ENCODE measurements around the gene TOR2A.

TOR2A gene

DNA sequence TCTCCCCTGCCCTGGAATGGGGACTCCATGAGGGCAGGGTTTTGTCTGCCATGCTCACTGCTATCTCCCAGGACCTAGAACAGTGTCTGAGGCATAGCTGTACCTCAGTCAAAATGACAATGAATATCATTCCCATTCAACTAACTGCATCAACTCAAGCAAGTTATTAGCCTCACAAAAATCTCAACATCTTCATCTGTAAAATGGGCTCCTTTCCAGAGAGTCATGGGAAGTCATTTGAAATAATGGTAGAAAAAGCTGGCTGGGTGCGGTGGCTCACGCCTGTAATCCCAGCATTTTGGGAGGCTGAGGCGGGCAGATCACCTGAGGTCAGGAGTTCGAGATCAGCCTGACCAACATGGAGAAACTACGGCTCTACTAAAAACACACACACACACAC is 34.0 kb upstream of the TOR2A start:
- Histone ChIP-seq H3K23ac (ENCODE audit: low read depth, low read length, poor library complexity) (no peak overlapping the region), H2BK15ac (ENCODE audit: low read length) (no peak overlapping the region), H3K4me1 (ENCODE audit: control insufficient read depth in 2 of 2, insufficient read depth in 1 of 2, low read depth in 1 of 2, low read length in 2 of 2) (peaks cover 18 to 23% of the 10 kb centered on the region in 2 donors), H2BK120ac (ENCODE audit: low read depth, low read length) (no peak overlapping the region), H3K27ac (replicated peaks; ENCODE audit: low read length) (no peak overlapping the region), H2AFZ (ENCODE audit: low read length) (no peak overlapping the region), H3K4ac (ENCODE audit: low read length) (no peak overlapping the region), H2BK12ac (ENCODE audit: low read length) (no peak overlapping the region), H3K4me3 (ENCODE audit: low read length in 2 of 2) (no peak overlapping the region), H3K27me3 (ENCODE audit: control insufficient read depth in 3 of 3, insufficient read depth in 3 of 3, low read depth in 1 of 3, low read length in 3 of 3) (peaks cover 0 to 8% (median 0%) of the 10 kb centered on the region in 3 experiments), H2AK5ac (ENCODE audit: low read depth, low read length) (no peak overlapping the region), H4K91ac (ENCODE audit: low read depth, low read length, poor library complexity) (no peak overlapping the region), H3K9me3 (replicated peaks in 1 of 2; ENCODE audit: control insufficient read depth in 2 of 2, insufficient read depth in 1 of 2, low read depth in 1 of 2, low read length in 2 of 2) (no peaks in the 10 kb centered on the region), H3K4me2 (ENCODE audit: insufficient read depth, low read length, poor library complexity, severe bottlenecking) (no peak overlapping the region), H3K18ac (ENCODE audit: low read length) (no peak overlapping the region), H3K79me1 (ENCODE audit: low read depth, low read length) (no peaks in the 10 kb centered on the region), H2BK5ac (ENCODE audit: low read length) (no peak overlapping the region), H3K36me3 (replicated peaks in 1 of 2; ENCODE audit: control insufficient read depth in 2 of 2, insufficient read depth in 2 of 2, low read length in 2 of 2) (no peaks in the 10 kb centered on the region), H4K8ac (ENCODE audit: low read depth, low read length) (no peak overlapping the region), H3K14ac (ENCODE audit: low read length) (no peak overlapping the region), H3K9ac (ENCODE audit: low read depth, low read length, poor library complexity) (no peak overlapping the region)
- no peak for DNase-seq (ENCODE audit: low spot score)
- no CpG with 5 or more reads among the region's 5 CpGs for WGBS, 2 donors (ENCODE audit: extremely low coverage in 2 of 2, insufficient read length in 2 of 2, insufficient replicate concordance in 1 of 2)

DNA sequence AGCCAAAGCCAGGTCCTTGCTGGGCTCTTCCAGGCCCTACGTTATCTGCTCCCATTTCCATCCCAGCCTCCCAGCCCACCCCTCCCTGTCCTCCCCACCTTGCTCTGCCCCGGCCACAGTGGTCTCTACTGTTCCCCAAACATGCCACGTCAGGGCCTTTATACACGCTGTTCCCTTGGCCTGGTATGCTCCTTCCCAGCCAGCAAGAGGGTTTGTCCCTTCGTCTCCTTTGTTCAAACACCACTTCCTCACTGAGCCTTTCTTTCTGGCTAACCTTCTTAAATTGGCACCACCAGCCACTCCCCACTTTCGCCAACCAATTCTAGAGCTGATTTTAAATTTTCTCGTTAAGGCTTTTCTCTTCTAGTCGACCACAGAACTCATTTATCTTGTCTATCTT is 33.6 kb upstream of the TOR2A start:
- no peak overlapping the region for H3K4ac ChIP-seq (ENCODE audit: low read length)
- H3K9me3 ChIP-seq (replicated peaks in 1 of 2; ENCODE audit: control insufficient read depth in 2 of 2, insufficient read depth in 1 of 2, low read depth in 1 of 2, low read length in 2 of 2), result no peaks in the 10 kb centered on the region
- no peak overlapping the region for H2BK12ac ChIP-seq (ENCODE audit: low read length)
- no peak overlapping the region for H2BK5ac ChIP-seq (ENCODE audit: low read length)
- H3K27me3 ChIP-seq (ENCODE audit: control insufficient read depth in 3 of 3, insufficient read depth in 3 of 3, low read depth in 1 of 3, low read length in 3 of 3), result peaks cover 0 to 8% (median 0%) of the 10 kb centered on the region in 3 experiments
- H2BK120ac ChIP-seq (ENCODE audit: low read depth, low read length), result no peak overlapping the region
- H2BK15ac ChIP-seq (ENCODE audit: low read length), result no peak overlapping the region
- peak overlapping the region; percentile 74 for H2AFZ ChIP-seq (ENCODE audit: low read length)
- H3K36me3 ChIP-seq (replicated peaks in 1 of 2; ENCODE audit: control insufficient read depth in 2 of 2, insufficient read depth in 2 of 2, low read length in 2 of 2), result no peaks in the 10 kb centered on the region
- H4K91ac ChIP-seq (ENCODE audit: low read depth, low read length, poor library complexity), result no peak overlapping the region
- H3K4me1 ChIP-seq (ENCODE audit: control insufficient read depth in 2 of 2, insufficient read depth in 1 of 2, low read depth in 1 of 2, low read length in 2 of 2), result peaks cover 20 to 23% of the 10 kb centered on the region in 2 donors
- no peak overlapping the region for H3K14ac ChIP-seq (ENCODE audit: low read length)
- H3K4me3 ChIP-seq (ENCODE audit: low read length in 2 of 2), result no peak overlapping the region
- no CpG with 5 or more reads among the region's 8 CpGs for WGBS, 2 donors (ENCODE audit: extremely low coverage in 2 of 2, insufficient read length in 2 of 2, insufficient replicate concordance in 1 of 2)
- H3K79me1 ChIP-seq (ENCODE audit: low read depth, low read length), result no peaks in the 10 kb centered on the region
- H3K23ac ChIP-seq (ENCODE audit: low read depth, low read length, poor library complexity), result no peak overlapping the region
- DNase-seq (ENCODE audit: low spot score), result no peak
- no peak overlapping the region for H3K18ac ChIP-seq (ENCODE audit: low read length)
- no peak overlapping the region for H4K8ac ChIP-seq (ENCODE audit: low read depth, low read length)
- no peak overlapping the region for H3K9ac ChIP-seq (ENCODE audit: low read depth, low read length, poor library complexity)
- no peak overlapping the region for H3K27ac ChIP-seq (replicated peaks; ENCODE audit: low read length)
- no peak overlapping the region for H2AK5ac ChIP-seq (ENCODE audit: low read depth, low read length)
- no peak overlapping the region for H3K4me2 ChIP-seq (ENCODE audit: insufficient read depth, low read length, poor library complexity, severe bottlenecking)

DNA sequence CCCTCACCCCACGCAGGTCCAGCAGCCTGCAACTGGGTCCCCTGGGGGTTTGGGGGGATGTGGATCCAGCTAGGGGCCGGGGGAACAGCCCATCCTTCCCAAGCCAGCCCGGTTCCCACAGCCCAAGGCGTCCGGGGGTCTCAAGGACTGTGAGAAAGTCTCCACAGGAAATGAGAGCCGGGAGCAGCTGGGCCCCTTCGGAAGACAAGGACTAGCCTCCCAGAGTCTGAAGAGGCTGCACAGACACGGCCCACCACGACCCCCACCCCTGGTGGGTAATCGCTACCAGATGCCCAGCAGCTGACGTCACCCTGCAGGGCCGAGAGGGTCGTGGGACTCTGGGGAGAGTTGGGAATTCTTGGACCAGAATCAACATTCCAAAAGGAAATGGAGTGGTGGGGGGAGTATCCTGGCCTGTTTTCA is 32.8 kb upstream of the TOR2A start:
- no peak overlapping the region for H4K8ac ChIP-seq (ENCODE audit: low read depth, low read length)
- no peak overlapping the region for H2AK5ac ChIP-seq (ENCODE audit: low read depth, low read length)
- H3K14ac ChIP-seq (ENCODE audit: low read length), result no peak overlapping the region
- H2BK120ac ChIP-seq (ENCODE audit: low read depth, low read length), result no peak overlapping the region
- no peak overlapping the region for H3K23ac ChIP-seq (ENCODE audit: low read depth, low read length, poor library complexity)
- WGBS, 2 donors (ENCODE audit: extremely low coverage in 2 of 2, insufficient read length in 2 of 2, insufficient replicate concordance in 1 of 2), result no CpG with 5 or more reads among the region's 13 CpGs
- H3K79me1 ChIP-seq (ENCODE audit: low read depth, low read length), result no peaks in the 10 kb centered on the region
- H3K9ac ChIP-seq (ENCODE audit: low read depth, low read length, poor library complexity), result no peak overlapping the region
- H3K4ac ChIP-seq (ENCODE audit: low read length), result no peak overlapping the region
- peaks cover 20 to 23% of the 10 kb centered on the region in 2 donors for H3K4me1 ChIP-seq (ENCODE audit: control insufficient read depth in 2 of 2, insufficient read depth in 1 of 2, low read depth in 1 of 2, low read length in 2 of 2)
- H3K18ac ChIP-seq (ENCODE audit: low read length), result no peak overlapping the region
- no peak overlapping the region for H3K27ac ChIP-seq (replicated peaks; ENCODE audit: low read length)
- H3K4me2 ChIP-seq (ENCODE audit: insufficient read depth, low read length, poor library complexity, severe bottlenecking), result no peak overlapping the region
- no peak overlapping the region for H4K91ac ChIP-seq (ENCODE audit: low read depth, low read length, poor library complexity)
- H2BK15ac ChIP-seq (ENCODE audit: low read length), result no peak overlapping the region
- H3K4me3 ChIP-seq (ENCODE audit: low read length in 2 of 2), result no peak overlapping the region
- DNase-seq (ENCODE audit: low spot score), result no peak
- H2AFZ ChIP-seq (ENCODE audit: low read length), result peak overlapping the region; percentile 74
- no peaks in the 10 kb centered on the region for H3K36me3 ChIP-seq (replicated peaks in 1 of 2; ENCODE audit: control insufficient read depth in 2 of 2, insufficient read depth in 2 of 2, low read length in 2 of 2)
- H3K27me3 ChIP-seq (ENCODE audit: control insufficient read depth in 3 of 3, insufficient read depth in 3 of 3, low read depth in 1 of 3, low read length in 3 of 3), result peaks cover 0 to 13% (median 0%) of the 10 kb centered on the region in 3 experiments
- H2BK12ac ChIP-seq (ENCODE audit: low read length), result no peak overlapping the region
- no peaks in the 10 kb centered on the region for H3K9me3 ChIP-seq (replicated peaks in 1 of 2; ENCODE audit: control insufficient read depth in 2 of 2, insufficient read depth in 1 of 2, low read depth in 1 of 2, low read length in 2 of 2)
- H2BK5ac ChIP-seq (ENCODE audit: low read length), result no peak overlapping the region

DNA sequence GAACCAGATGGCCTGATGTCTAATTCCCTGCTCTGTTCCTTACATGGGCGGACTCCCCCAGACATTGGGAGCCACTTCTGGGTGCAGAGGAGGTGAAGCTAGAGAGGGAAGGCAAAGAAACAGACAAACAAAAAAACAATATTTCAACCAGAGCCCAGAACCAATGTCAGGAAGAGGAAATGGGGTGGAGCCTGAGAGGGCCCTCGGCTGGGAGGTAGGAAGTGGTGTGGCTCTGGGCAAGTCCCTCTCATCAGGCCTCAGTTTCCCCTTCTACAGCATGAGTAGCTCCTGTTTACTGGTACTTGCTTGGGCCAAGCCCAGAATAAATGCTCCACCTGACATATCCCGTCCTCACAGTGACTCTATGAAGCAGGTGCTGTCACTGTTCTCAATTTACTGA is 32.3 kb upstream of the TOR2A start:
- no peak overlapping the region for H3K27ac ChIP-seq (replicated peaks; ENCODE audit: low read length)
- no peak overlapping the region for H2BK12ac ChIP-seq (ENCODE audit: low read length)
- no peaks in the 10 kb centered on the region for H3K36me3 ChIP-seq (replicated peaks in 1 of 2; ENCODE audit: control insufficient read depth in 2 of 2, insufficient read depth in 2 of 2, low read length in 2 of 2)
- H4K8ac ChIP-seq (ENCODE audit: low read depth, low read length), result no peak overlapping the region
- no peak overlapping the region for H2AK5ac ChIP-seq (ENCODE audit: low read depth, low read length)
- H3K27me3 ChIP-seq (ENCODE audit: control insufficient read depth in 3 of 3, insufficient read depth in 3 of 3, low read depth in 1 of 3, low read length in 3 of 3), result peaks cover 0 to 18% (median 0%) of the 10 kb centered on the region in 3 experiments
- no peak overlapping the region for H2AFZ ChIP-seq (ENCODE audit: low read length)
- no peak overlapping the region for H4K91ac ChIP-seq (ENCODE audit: low read depth, low read length, poor library complexity)
- DNase-seq (ENCODE audit: low spot score), result no peak
- no peaks in the 10 kb centered on the region for H3K9me3 ChIP-seq (replicated peaks in 1 of 2; ENCODE audit: control insufficient read depth in 2 of 2, insufficient read depth in 1 of 2, low read depth in 1 of 2, low read length in 2 of 2)
- H3K14ac ChIP-seq (ENCODE audit: low read length), result no peak overlapping the region
- no peak overlapping the region for H2BK5ac ChIP-seq (ENCODE audit: low read length)
- H3K4me2 ChIP-seq (ENCODE audit: insufficient read depth, low read length, poor library complexity, severe bottlenecking), result no peak overlapping the region
- no peak overlapping the region for H3K4ac ChIP-seq (ENCODE audit: low read length)
- no peak overlapping the region for H3K4me3 ChIP-seq (ENCODE audit: low read length in 2 of 2)
- WGBS, 2 donors (ENCODE audit: extremely low coverage in 2 of 2, insufficient read length in 2 of 2, insufficient replicate concordance in 1 of 2), result no CpG with 5 or more reads among the region's 3 CpGs
- H3K4me1 ChIP-seq (ENCODE audit: control insufficient read depth in 2 of 2, insufficient read depth in 1 of 2, low read depth in 1 of 2, low read length in 2 of 2), result peaks cover 21 to 23% of the 10 kb centered on the region in 2 donors
- no peak overlapping the region for H3K9ac ChIP-seq (ENCODE audit: low read depth, low read length, poor library complexity)
- no peak overlapping the region for H2BK120ac ChIP-seq (ENCODE audit: low read depth, low read length)
- no peaks in the 10 kb centered on the region for H3K79me1 ChIP-seq (ENCODE audit: low read depth, low read length)
- no peak overlapping the region for H3K23ac ChIP-seq (ENCODE audit: low read depth, low read length, poor library complexity)
- H3K18ac ChIP-seq (ENCODE audit: low read length), result no peak overlapping the region
- H2BK15ac ChIP-seq (ENCODE audit: low read length), result no peak overlapping the region

Data from neuronal stem cell (in vitro differentiated cells).